Colonic mucosa (tissue), 4 donors: ENCODE data around the gene DGKI. TPM values are rescaled to one million over a fixed set of nuclear protein-coding genes. Genes with fewer than 3 reads are reported as not detected.

Experiments
- DNase-seq: peaks from one replicate; pipeline ENCODE4 v3.0.0-alpha.2; 2020
- H3K27ac ChIP-seq: fragments of 200-600 bp; one replicate; pipeline ENCODE4 v1.8.0; 2021
- H3K27me3 ChIP-seq: fragments of 200-600 bp; one replicate; pipeline ENCODE4 v1.8.0; 2021
- H3K36me3 ChIP-seq: fragments of 200-600 bp; one replicate; pipeline ENCODE4 v1.8.0; 2021
- H3K4me1 ChIP-seq: fragments of 200-600 bp; one replicate; pipeline ENCODE4 v1.8.0; 2021; ENCODE audit warnings: mild to moderate bottlenecking
- H3K4me3 ChIP-seq: fragments of 200-600 bp; one replicate; pipeline ENCODE4 v1.8.0; 2021
- H3K9ac ChIP-seq, 2 donors: one replicate each; pipeline ENCODE4 v1.7.0; 2013; ENCODE audit warnings: control low read depth in 2 of 2, low read depth in 2 of 2, low read length in 2 of 2
- H3K9me3 ChIP-seq: fragments of 200-600 bp; one replicate; pipeline ENCODE4 v1.8.0; 2021
- intact Hi-C: fragments of 100-400 bp; cut with DNase I; formaldehyde crosslinking; loops from one replicate; pipeline ENCODE4 v1.14.1; 2022
- total RNA-seq, 2 donors: library from RNA; stranded (reverse); fragmentation: NEBNext Ultra II Directional in 1 of 2; extraction: Animal tissue kit (Norgen Biotek cat#: 25700) in 1 of 2; gene quantifications; one replicate each; pipeline ENCODE4 v1.2.1, GENCODE V29; 2021
- TF ChIP-seq, protein P1 (sequence below): fragments of 200-600 bp; IDR thresholded peaks from one replicate; pipeline ENCODE4 v1.8.0; 2022; ENCODE audit warnings: antibody characterized with exemption, mild to moderate bottlenecking
- donor health status: healthy.
- donor health status: DM: no; HTN: no; CAD: no.
- donor health status: DM: no; HTN: no; CAD: no.

Gene DGKI
- total RNA-seq, 2 donors from 2014 or later = 0.35 to 0.67 TPM

GRCh38 chr7:137655804-137656203, 191.0 kb downstream of the DGKI start:
- Histone ChIP-seq H3K9me3 (no peaks in the 10 kb centered on the region), H3K27ac (no peak overlapping the region), H3K9ac (no peak overlapping the region), H3K36me3 (no peaks in the 10 kb centered on the region), H3K4me1 (no peaks in the 10 kb centered on the region), H3K4me3 (no peak overlapping the region), H3K27me3 (no peaks in the 10 kb centered on the region)
- TF ChIP-seq, protein P1, sequence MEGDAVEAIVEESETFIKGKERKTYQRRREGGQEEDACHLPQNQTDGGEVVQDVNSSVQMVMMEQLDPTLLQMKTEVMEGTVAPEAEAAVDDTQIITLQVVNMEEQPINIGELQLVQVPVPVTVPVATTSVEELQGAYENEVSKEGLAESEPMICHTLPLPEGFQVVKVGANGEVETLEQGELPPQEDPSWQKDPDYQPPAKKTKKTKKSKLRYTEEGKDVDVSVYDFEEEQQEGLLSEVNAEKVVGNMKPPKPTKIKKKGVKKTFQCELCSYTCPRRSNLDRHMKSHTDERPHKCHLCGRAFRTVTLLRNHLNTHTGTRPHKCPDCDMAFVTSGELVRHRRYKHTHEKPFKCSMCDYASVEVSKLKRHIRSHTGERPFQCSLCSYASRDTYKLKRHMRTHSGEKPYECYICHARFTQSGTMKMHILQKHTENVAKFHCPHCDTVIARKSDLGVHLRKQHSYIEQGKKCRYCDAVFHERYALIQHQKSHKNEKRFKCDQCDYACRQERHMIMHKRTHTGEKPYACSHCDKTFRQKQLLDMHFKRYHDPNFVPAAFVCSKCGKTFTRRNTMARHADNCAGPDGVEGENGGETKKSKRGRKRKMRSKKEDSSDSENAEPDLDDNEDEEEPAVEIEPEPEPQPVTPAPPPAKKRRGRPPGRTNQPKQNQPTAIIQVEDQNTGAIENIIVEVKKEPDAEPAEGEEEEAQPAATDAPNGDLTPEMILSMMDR = no peak
- intact Hi-C loops = loop anchor here (1.0 to 5.0 kb wide), 2 partner anchors 242 to 351 kb away; no protein-coding TSS in a partner anchor
- no peak for DNase-seq

- no peak for DNase-seq
- no peak overlapping the region for H3K27ac ChIP-seq
- H3K27me3 ChIP-seq = no peaks in the 10 kb centered on the region
- H3K36me3 ChIP-seq = no peaks in the 10 kb centered on the region
- no peak overlapping the region for H3K4me3 ChIP-seq
- H3K9ac ChIP-seq = no peak overlapping the region
- no peaks in the 10 kb centered on the region for H3K9me3 ChIP-seq
- intact Hi-C loops = no loop called here
- H3K4me1 ChIP-seq = no peaks in the 10 kb centered on the region
- TF ChIP-seq, protein P1 = no peak
These were observed 194.1 kb downstream of the DGKI start for GRCh38 chr7:137652721-137653120.

GRCh38 chr7:137647905-137648565, 198.7 kb downstream of the DGKI start:
- no peak overlapping the region for H3K9ac ChIP-seq
- no peak overlapping the region for H3K4me3 ChIP-seq
- intact Hi-C loops = no loop called here
- H3K36me3 ChIP-seq = no peaks in the 10 kb centered on the region
- no peaks in the 10 kb centered on the region for H3K4me1 ChIP-seq
- H3K9me3 ChIP-seq = no peaks in the 10 kb centered on the region
- no peaks in the 10 kb centered on the region for H3K27me3 ChIP-seq
- no peak for DNase-seq
- H3K27ac ChIP-seq = no peak overlapping the region
- TF ChIP-seq, protein P1 = no peak

GRCh38 chr7:137642472-137642871, 204.3 kb downstream of the DGKI start:
- Histone ChIP-seq H3K4me1 (no peaks in the 10 kb centered on the region), H3K36me3 (no peaks in the 10 kb centered on the region), H3K27ac (no peak overlapping the region), H3K9ac (no peak overlapping the region), H3K9me3 (no peaks in the 10 kb centered on the region), H3K27me3 (no peaks in the 10 kb centered on the region), H3K4me3 (no peak overlapping the region)
- TF ChIP-seq, protein P1 = no peak
- no peak for DNase-seq
- intact Hi-C loops = no loop called here

GRCh38 chr7:137642031-137642430, 204.7 kb downstream of the DGKI start:
- Histone ChIP-seq H3K9ac (no peak overlapping the region), H3K4me1 (no peaks in the 10 kb centered on the region), H3K27me3 (no peaks in the 10 kb centered on the region), H3K36me3 (no peaks in the 10 kb centered on the region), H3K9me3 (no peaks in the 10 kb centered on the region), H3K4me3 (no peak overlapping the region), H3K27ac (no peak overlapping the region)
- no peak for DNase-seq
- TF ChIP-seq, protein P1 = no peak
- intact Hi-C loops = no loop called here
